Neural cell (in vitro differentiated cells): Measurements from ENCODE around the gene CLK3. TPM values are rescaled to one million over a fixed set of nuclear protein-coding genes. Genes with fewer than 3 reads are reported as not detected.

Experiments used
- H2AFZ ChIP-seq: fragments of 200-600, 300-800 bp; sonication (generic), shearing (Covaris generic); 2 replicates; pipeline ENCODE4 v1.6.0; 2014; ENCODE audit warnings: low read depth, mild to moderate bottlenecking, antibody characterized with exemption, low read length, moderate library complexity
- H3F3A ChIP-seq: fragments of 200-600 bp; shearing (Covaris generic); 2 replicates; pipeline ENCODE4 v1.6.1; 2016; ENCODE audit warnings: mild to moderate bottlenecking, moderate library complexity, mixed read lengths, antibody characterized with exemption, low read length; ENCODE audit not compliant: insufficient read depth, poor library complexity, severe bottlenecking
- H3K27ac ChIP-seq: fragments of 200-600, 300-800 bp; sonication (generic), shearing (Covaris generic); 2 replicates; pipeline ENCODE4 v1.5.1; 2014; ENCODE audit warnings: mild to moderate bottlenecking, low read length, moderate library complexity
- H3K27me3 ChIP-seq: fragments of 300-800, 200-600 bp; sonication (generic), shearing (Covaris generic); 2 replicates; pipeline ENCODE4 v1.6.0; 2014; ENCODE audit warnings: mild to moderate bottlenecking, low read depth, low read length, moderate library complexity; ENCODE audit not compliant: insufficient read depth
- H3K36me3 ChIP-seq: fragments of 300-800, 200-600 bp; sonication (generic), shearing (Covaris generic); 2 replicates; pipeline ENCODE4 v1.5.1; 2014; ENCODE audit warnings: mild to moderate bottlenecking, antibody characterized with exemption, low read length, moderate library complexity; ENCODE audit not compliant: insufficient read depth
- H3K4me2 ChIP-seq: fragments of 300-800, 200-600 bp; sonication (generic), shearing (Covaris generic); 2 replicates; pipeline ENCODE4 v1.6.0; 2014; ENCODE audit warnings: mild to moderate bottlenecking, low read length
- H3K4me3 ChIP-seq: fragments of 300-800, 200-600 bp; sonication (generic), shearing (Covaris generic); 2 replicates; pipeline ENCODE4 v1.5.1; 2014; ENCODE audit warnings: mild to moderate bottlenecking, low read length, moderate library complexity
- H3K79me2 ChIP-seq: fragments of 200-600 bp; shearing (Covaris generic); replicated peaks from 2 replicates; pipeline ENCODE4 v1.6.0; 2014; ENCODE audit warnings: mild to moderate bottlenecking, low read length, moderate library complexity; ENCODE audit not compliant: insufficient read depth
- H3K9ac ChIP-seq: fragments of 300-800, 200-600 bp; sonication (generic), shearing (Covaris generic); 2 replicates; pipeline ENCODE4 v1.6.1; 2016; ENCODE audit warnings: mild to moderate bottlenecking, low read length, mixed read lengths
- H3K9me2 ChIP-seq: fragments of 200-600 bp; shearing (Covaris generic); 2 replicates; pipeline ENCODE4 v1.6.1; 2016; ENCODE audit warnings: mild to moderate bottlenecking, low read length, mixed read lengths; ENCODE audit not compliant: insufficient read depth
- H3K9me3 ChIP-seq: fragments of 200-600, 300-800 bp; sonication (generic), shearing (Covaris generic); 2 replicates; pipeline ENCODE4 v1.6.1; 2016; ENCODE audit warnings: mild to moderate bottlenecking, mixed run types, low read length, moderate library complexity, mixed read lengths
- H4K20me1 ChIP-seq: fragments of 200-600 bp; shearing (Covaris generic); 2 replicates; pipeline ENCODE4 v1.6.1; 2016; ENCODE audit warnings: mild to moderate bottlenecking, mixed run types; ENCODE audit not compliant: insufficient read depth
- CTCF ChIP-seq: fragments of 450-650 bp; IDR thresholded peaks from 2 replicates; pipeline ENCODE4 v1.5.1; 2014; ENCODE audit warnings: antibody characterized with exemption, mild to moderate bottlenecking, moderate library complexity; ENCODE audit not compliant: poor library complexity, severe bottlenecking
- EP300 ChIP-seq: fragments of 450-650 bp; conservative IDR thresholded peaks from 2 replicates; pipeline ENCODE4 v1.6.1; 2014; ENCODE audit warnings: antibody characterized with exemption, mild to moderate bottlenecking, moderate library complexity; ENCODE audit not compliant: poor library complexity, severe bottlenecking
- EZH2 ChIP-seq: fragments of 200-600, 300-800 bp; shearing (Covaris generic), sonication (generic); IDR thresholded peaks from 2 replicates; pipeline ENCODE4 v1.6.1; 2014; ENCODE audit warnings: antibody characterized with exemption, low read length, borderline replicate concordance, mild to moderate bottlenecking; ENCODE audit not compliant: insufficient read depth, poor library complexity, severe bottlenecking
- MXI1 ChIP-seq: fragments of 450-650 bp; conservative IDR thresholded peaks from 2 replicates; pipeline ENCODE4 v1.6.1; 2014; ENCODE audit warnings: antibody characterized with exemption, mild to moderate bottlenecking; ENCODE audit not compliant: poor library complexity, severe bottlenecking
- POLR2AphosphoS5 ChIP-seq: IDR thresholded peaks from 2 replicates; pipeline ENCODE4 v1.6.1; 2012
- RAD21 ChIP-seq: fragments of 450-650 bp; conservative IDR thresholded peaks from 2 replicates; pipeline ENCODE4 v1.6.1; 2014; ENCODE audit warnings: antibody characterized with exemption, mild to moderate bottlenecking, moderate library complexity
- REST ChIP-seq: IDR thresholded peaks from 2 replicates; pipeline ENCODE4 v1.6.1; 2012; ENCODE audit warnings: borderline replicate concordance
- SMC3 ChIP-seq: fragments of 450-650 bp; conservative IDR thresholded peaks from 2 replicates; pipeline ENCODE4 v1.6.1; 2014; ENCODE audit warnings: antibody characterized with exemption, mild to moderate bottlenecking, moderate library complexity; ENCODE audit not compliant: poor library complexity
- TAF1 ChIP-seq: IDR thresholded peaks from 2 replicates; pipeline ENCODE4 v1.6.1; 2012; ENCODE audit warnings: low read depth
- polyA plus RNA-seq: library from polyadenylated mRNA; depleted of rRNA; stranded (reverse); fragments of >200 nt; gene quantifications from 2 replicates; pipeline ENCODE4 v1.2.3, GENCODE V29; 2014

Gene CLK3
- polyA plus RNA-seq, 1 donor from 2014 or later: 88.3 TPM

GRCh38 chr15:74630284-74631086 is 14.8 kb downstream of the CLK3 start:
- Histone ChIP-seq H3K9me2 (no peaks in the 10 kb centered on the region), H3K4me2 (no peak overlapping the region), H3K9ac (no peak overlapping the region), H2AFZ (no peak overlapping the region), H3K27ac (no peak overlapping the region), H3K27me3 (no peaks in the 10 kb centered on the region), H3F3A (no peaks in the 10 kb centered on the region), H4K20me1 (no peaks in the 10 kb centered on the region), H3K9me3 (no peaks in the 10 kb centered on the region), H3K4me3 (no peak overlapping the region), H3K79me2 (no peaks in the 10 kb centered on the region), H3K36me3 (no peaks in the 10 kb centered on the region)
- no peak for TF ChIP-seq REST
- no peak for TF ChIP-seq MXI1
- TF ChIP-seq EP300: no peak
- no peak for TF ChIP-seq SMC3
- TF ChIP-seq TAF1: no peak

GRCh38 chr15:74631087-74631385 is 15.4 kb downstream of the CLK3 start:
- H3K36me3 ChIP-seq: no peaks in the 10 kb centered on the region
- H3K9me2 ChIP-seq: no peaks in the 10 kb centered on the region
- no peaks in the 10 kb centered on the region for H3K27me3 ChIP-seq
- H3K79me2 ChIP-seq: no peaks in the 10 kb centered on the region
- H3K4me2 ChIP-seq: no peak overlapping the region
- no peaks in the 10 kb centered on the region for H3K9me3 ChIP-seq
- TF ChIP-seq MXI1 (no peak), REST (no peak), RAD21 (no peak), SMC3 (no peak), CTCF (no peak), EP300 (no peak), EZH2 (no peak), TAF1 (no peak), POLR2AphosphoS5 (no peak)
- no peaks in the 10 kb centered on the region for H4K20me1 ChIP-seq
- no peaks in the 10 kb centered on the region for H3F3A ChIP-seq
- no peak overlapping the region for H2AFZ ChIP-seq
- H3K27ac ChIP-seq: no peak overlapping the region
- no peak overlapping the region for H3K4me3 ChIP-seq
- no peak overlapping the region for H3K9ac ChIP-seq
